Activated CD4-positive, alpha-beta T cell treated with anti-CD3 and anti-CD28 coated beads, Interleukin-2, Interleukin-6, amounts not matched to agents 100 ng/mL and 50 ng/mL, durations not matched to agents 16 hours and 8 hours (primary cell): Measurements from ENCODE around the gene ITGB8.

Source experiments
- DNase-seq: peaks from one replicate; pipeline ENCODE4 v3.0.0-alpha.2; 2020

The ITGB8 gene

GRCh38 chr7:20438248-20438647 lies 107.5 kb downstream of the ITGB8 start:
- no peak for DNase-seq

- DNase-seq, result no peak
These were observed 108.1 kb downstream of the ITGB8 start for GRCh38 chr7:20438694-20439376.

GRCh38 chr7:20439416-20440185 lies 108.9 kb downstream of the ITGB8 start:
- DNase-seq, result no peak

GRCh38 chr7:20440472-20441105 lies 109.9 kb downstream of the ITGB8 start:
- DNase-seq, result peak; percentile 20

GRCh38 chr7:20441346-20441745 lies 110.6 kb downstream of the ITGB8 start:
- no peak for DNase-seq

GRCh38 chr7:20441991-20442441 lies 111.3 kb downstream of the ITGB8 start:
- no peak for DNase-seq

GRCh38 chr7:20442951-20443350 lies 112.3 kb downstream of the ITGB8 start:
- DNase-seq, result no peak

- DNase-seq, result no peak
These were observed 113.5 kb downstream of the ITGB8 start for GRCh38 chr7:20444030-20444800.

GRCh38 chr7:20447021-20447650 lies 116.4 kb downstream of the ITGB8 start:
- DNase-seq, result no peak

GRCh38 chr7:20449176-20449575 lies 118.5 kb downstream of the ITGB8 start:
- no peak for DNase-seq

GRCh38 chr7:20450536-20450935 lies 119.8 kb downstream of the ITGB8 start:
- DNase-seq, result no peak

GRCh38 chr7:20454202-20454601 lies 123.5 kb downstream of the ITGB8 start:
- no peak for DNase-seq

- no peak for DNase-seq
These were observed 126.0 kb downstream of the ITGB8 start for GRCh38 chr7:20456701-20457100.

GRCh38 chr7:20458521-20458920 lies 127.8 kb downstream of the ITGB8 start:
- no peak for DNase-seq

- DNase-seq, result no peak
These were observed 128.7 kb downstream of the ITGB8 start for GRCh38 chr7:20459419-20459818.

GRCh38 chr7:20464891-20465290 lies 134.2 kb downstream of the ITGB8 start:
- DNase-seq, result no peak
